IMR-90 (cell line): Measurements from ENCODE around the gene DNAH3.

Experiments used
- BHLHE40 ChIP-seq: fragments of 150-350 bp; IDR thresholded peaks from 2 replicates; pipeline ENCODE4 v1.6.1; 2016; ENCODE audit warnings: mild to moderate bottlenecking, low read depth, low read length
- CEBPB ChIP-seq: IDR thresholded peaks from 2 replicates; pipeline ENCODE4 v1.6.1; 2012; ENCODE audit warnings: low read depth, low read length, improper control_type of control experiment
- CHD1 ChIP-seq: IDR thresholded peaks from 2 replicates; pipeline ENCODE4 v1.6.1; 2012; ENCODE audit warnings: low read depth, low read length, improper control_type of control experiment
- CTCF ChIP-seq: conservative IDR thresholded peaks from 2 replicates; pipeline ENCODE4 v1.5.1; 2012; ENCODE audit warnings: mild to moderate bottlenecking, low read depth, low read length, improper control_type of control experiment
- ELK1 ChIP-seq: fragments of 150-350 bp; IDR thresholded peaks from 2 replicates; pipeline ENCODE4 v1.6.1; 2016; ENCODE audit warnings: low read depth, mild to moderate bottlenecking, low read length, moderate library complexity, borderline replicate concordance
- MAFK ChIP-seq: IDR thresholded peaks from 2 replicates; pipeline ENCODE4 v1.6.1; 2012; ENCODE audit warnings: low read depth, low read length, improper control_type of control experiment
- MAZ ChIP-seq: IDR thresholded peaks from 2 replicates; pipeline ENCODE4 v1.6.1; 2012; ENCODE audit warnings: low read depth, mild to moderate bottlenecking, low read length, improper control_type of control experiment, moderate library complexity, borderline replicate concordance
- MXI1 ChIP-seq: IDR thresholded peaks from 2 replicates; pipeline ENCODE4 v1.6.1; 2012; ENCODE audit warnings: low read depth, mild to moderate bottlenecking, low read length, moderate library complexity, borderline replicate concordance
- NFE2L2 ChIP-seq: fragments of 150-350 bp; IDR thresholded peaks from 2 replicates; pipeline ENCODE4 v1.6.1; 2016; ENCODE audit warnings: low read depth, mild to moderate bottlenecking, low read length
- POLR2A ChIP-seq: IDR thresholded peaks from 2 replicates; pipeline ENCODE4 v1.6.1; 2012; ENCODE audit warnings: mild to moderate bottlenecking, low read depth, low read length
- RAD21 ChIP-seq: IDR thresholded peaks from 2 replicates; pipeline ENCODE4 v1.6.1; 2012; ENCODE audit warnings: low read length, improper control_type of control experiment
- RFX5 ChIP-seq: IDR thresholded peaks from 2 replicates; pipeline ENCODE4 v1.8.0; 2012; ENCODE audit warnings: low read depth, mild to moderate bottlenecking, low read length, moderate library complexity
- SMC3 ChIP-seq: fragments of 150-350 bp; IDR thresholded peaks from 2 replicates; pipeline ENCODE4 v1.6.1; 2016; ENCODE audit warnings: low read depth, mild to moderate bottlenecking, antibody characterized with exemption, low read length, moderate library complexity
- USF2 ChIP-seq: fragments of 150-350 bp; IDR thresholded peaks from 2 replicates; pipeline ENCODE4 v1.6.1; 2017; ENCODE audit warnings: mild to moderate bottlenecking, antibody characterized with exemption, low read length, low read depth

- no peak for TF ChIP-seq CTCF
- no peak for TF ChIP-seq POLR2A
- no peak for TF ChIP-seq RAD21
- TF ChIP-seq MXI1, result no peak
- TF ChIP-seq BHLHE40, result no peak
- TF ChIP-seq CEBPB, result no peak
- TF ChIP-seq CHD1, result no peak
- no peak for TF ChIP-seq NFE2L2
- TF ChIP-seq USF2, result no peak
- TF ChIP-seq RFX5, result no peak
- no peak for TF ChIP-seq SMC3
- no peak for TF ChIP-seq ELK1
- TF ChIP-seq MAFK, result no peak
- no peak for TF ChIP-seq MAZ
These were observed 10.6 kb upstream of the DNAH3 start for GRCh38 chr16:21161211-21161610.
